ENCODE results near the gene GPR160.

GPR160 gene

GRCh38 chr3:170027233-170028102, 10.3 kb upstream of the GPR160 start:
- DNase-seq (ENCODE audit: low read depth, low spot score), result no peak

- DNase-seq (ENCODE audit: low read depth, low spot score), result no peak
Observed at GRCh38 chr3:170033489-170033888, 4.3 kb upstream of the GPR160 start.

- DNase-seq (ENCODE audit: low read depth, low spot score), result no peak
Observed at GRCh38 chr3:170038434-170039110, 777 bp downstream of the GPR160 start.

GRCh38 chr3:170040418-170040817, 2.6 kb downstream of the GPR160 start:
- no peak for DNase-seq (ENCODE audit: low read depth, low spot score)

- DNase-seq (ENCODE audit: low read depth, low spot score), result no peak
Observed at GRCh38 chr3:170043506-170043905, 5.7 kb downstream of the GPR160 start.

GRCh38 chr3:170044271-170044670, 6.5 kb downstream of the GPR160 start:
- no peak for DNase-seq (ENCODE audit: low read depth, low spot score)

GRCh38 chr3:170044795-170045244, 7.0 kb downstream of the GPR160 start:
- DNase-seq (ENCODE audit: low read depth, low spot score), result no peak

GRCh38 chr3:170046269-170047132, 8.7 kb downstream of the GPR160 start:
- DNase-seq (ENCODE audit: low read depth, low spot score), result no peak

- DNase-seq (ENCODE audit: low read depth, low spot score), result no peak
Observed at GRCh38 chr3:170047133-170047404, 9.3 kb downstream of the GPR160 start.

GRCh38 chr3:170049146-170050000, 11.6 kb downstream of the GPR160 start:
- DNase-seq (ENCODE audit: low read depth, low spot score), result no peak

GRCh38 chr3:170050753-170051152, 13.0 kb downstream of the GPR160 start:
- DNase-seq (ENCODE audit: low read depth, low spot score), result no peak

GRCh38 chr3:170052398-170052797, 14.6 kb downstream of the GPR160 start:
- DNase-seq (ENCODE audit: low read depth, low spot score), result no peak

GRCh38 chr3:170054204-170054603, 16.4 kb downstream of the GPR160 start:
- no peak for DNase-seq (ENCODE audit: low read depth, low spot score)

- no peak for DNase-seq (ENCODE audit: low read depth, low spot score)
Observed at GRCh38 chr3:170055209-170055608, 17.4 kb downstream of the GPR160 start.

- DNase-seq (ENCODE audit: low read depth, low spot score), result no peak
Observed at GRCh38 chr3:170056710-170057454, 19.1 kb downstream of the GPR160 start.

- no peak for DNase-seq (ENCODE audit: low read depth, low spot score)
Observed at GRCh38 chr3:170057550-170057949, 19.8 kb downstream of the GPR160 start.

GRCh38 chr3:170058127-170058526, 20.3 kb downstream of the GPR160 start:
- no peak for DNase-seq (ENCODE audit: low read depth, low spot score)

GRCh38 chr3:170059447-170059846, 21.7 kb downstream of the GPR160 start:
- no peak for DNase-seq (ENCODE audit: low read depth, low spot score)

- no peak for DNase-seq (ENCODE audit: low read depth, low spot score)
Observed at GRCh38 chr3:170062068-170062467, 24.3 kb downstream of the GPR160 start.

- DNase-seq (ENCODE audit: low read depth, low spot score), result no peak
Observed at GRCh38 chr3:170062769-170063168, 25.0 kb downstream of the GPR160 start.

GRCh38 chr3:170063691-170064090, 25.9 kb downstream of the GPR160 start:
- no peak for DNase-seq (ENCODE audit: low read depth, low spot score)

Measured in activated naive CD8-positive, alpha-beta T cell treated with anti-CD3 and anti-CD28 coated beads, Interleukin-2, amount 50 U/mL, for 16 hours (primary cell).